HG03108 (cell line): ENCODE data around the gene SNUPN.

Experiments
- ATAC-seq: cut with Tn5 transposase; IDR thresholded peaks from one replicate; pipeline ENCODE4 v1.9.1; 2021; ENCODE audit warnings: moderate library complexity; ENCODE audit not compliant: unreplicated experiment

The SNUPN gene

GRCh38 chr15:75625542-75626347 is at the start of gene SNUPN:
Gene SNUPN (minus strand): TSS chr15:75625725. CDS start chr15:75621051, 4,674 bp downstream.
- peak; percentile 76 for ATAC-seq

- ATAC-seq = no peak
These were observed 48.8 kb upstream of the SNUPN start for GRCh38 chr15:75674366-75674765.

GRCh38 chr15:75673426-75674235 is 48.1 kb upstream of the SNUPN start:
- no peak for ATAC-seq

- ATAC-seq = no peak
These were observed 47.3 kb upstream of the SNUPN start for GRCh38 chr15:75672646-75673425.

GRCh38 chr15:75671730-75672602 is 46.4 kb upstream of the SNUPN start:
- no peak for ATAC-seq

GRCh38 chr15:75669879-75670212 is 44.3 kb upstream of the SNUPN start:
- no peak for ATAC-seq

GRCh38 chr15:75669191-75669878 is 43.8 kb upstream of the SNUPN start:
- ATAC-seq = no peak

- ATAC-seq = no peak
These were observed 41.4 kb upstream of the SNUPN start for GRCh38 chr15:75666823-75667501.

- no peak for ATAC-seq
These were observed 38.5 kb upstream of the SNUPN start for GRCh38 chr15:75663931-75664421.

GRCh38 chr15:75662823-75663519 is 37.4 kb upstream of the SNUPN start:
- ATAC-seq = no peak

GRCh38 chr15:75661756-75662140 is 36.2 kb upstream of the SNUPN start:
- ATAC-seq = no peak

- no peak for ATAC-seq
These were observed 35.7 kb upstream of the SNUPN start for GRCh38 chr15:75661100-75661755.

- ATAC-seq = no peak
These were observed 34.6 kb upstream of the SNUPN start for GRCh38 chr15:75659928-75660645.

GRCh38 chr15:75659141-75659771 is 33.7 kb upstream of the SNUPN start:
- ATAC-seq = no peak

GRCh38 chr15:75656813-75657212 is 31.3 kb upstream of the SNUPN start:
- ATAC-seq = no peak

GRCh38 chr15:75656331-75656730 is 30.8 kb upstream of the SNUPN start:
- no peak for ATAC-seq

GRCh38 chr15:75655931-75656330 is 30.4 kb upstream of the SNUPN start:
- no peak for ATAC-seq
